ENCODE results near the gene BUB3.

Gene BUB3

DNA sequence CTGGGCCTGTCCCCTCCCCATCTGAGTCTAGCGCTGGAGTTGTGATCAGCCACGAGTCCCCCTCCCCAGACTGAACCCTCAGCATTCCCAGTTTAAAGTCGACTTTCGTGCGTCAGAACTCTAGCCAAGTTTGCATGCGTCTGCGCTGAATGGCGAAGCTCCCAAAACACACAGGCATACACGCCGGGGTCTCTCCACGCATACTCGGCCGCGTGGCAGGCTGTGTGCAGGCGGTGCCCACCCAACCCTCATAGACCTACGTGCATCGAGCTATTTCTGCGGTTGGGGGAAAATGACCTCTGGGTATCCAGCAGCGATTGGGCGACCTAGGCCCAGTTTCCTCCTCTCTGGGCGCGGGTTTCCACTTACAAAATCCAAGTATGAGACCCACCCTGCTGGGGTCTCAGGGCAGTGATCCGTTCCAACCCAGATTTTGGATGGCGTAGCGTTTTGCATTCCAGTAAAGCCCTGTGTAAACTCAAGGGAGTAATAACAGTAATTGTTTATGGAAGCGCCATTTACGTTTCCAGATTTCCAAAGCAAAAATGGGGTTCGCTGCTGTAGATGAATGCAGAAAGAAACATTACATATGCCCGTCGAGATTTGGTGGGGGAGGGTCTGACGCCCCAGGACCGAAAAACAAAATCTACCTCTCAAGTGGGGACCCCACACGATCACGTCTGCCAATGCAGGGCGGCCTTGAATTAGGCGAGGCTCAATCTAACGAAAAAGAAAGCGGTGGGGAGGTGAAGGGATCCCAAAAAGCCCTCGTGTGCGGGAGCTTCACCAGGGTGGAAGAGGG is 20.5 kb upstream of the BUB3 start:
- Histone ChIP-seq H3K18ac (ENCODE audit: low read depth in 1 of 2, low read length in 2 of 2) (no peak overlapping the region), H2BK5ac (ENCODE audit: low read depth, low read length, poor library complexity, severe bottlenecking) (no peak overlapping the region), H4K8ac (ENCODE audit: low read length) (no peak overlapping the region), H3K9ac (ENCODE audit: low read length) (no peak overlapping the region), H3K27me3 (ENCODE audit: control insufficient read depth in 1 of 2, insufficient read depth in 1 of 2, low read length in 2 of 2) (peaks cover 85 to 92% of the 10 kb centered on the region in 2 experiments), H3K79me1 (replicated peaks; ENCODE audit: low read length, poor library complexity, severe bottlenecking) (no peaks in the 10 kb centered on the region), H2BK12ac (ENCODE audit: low read length in 2 of 2) (no peak overlapping the region), H3K14ac (ENCODE audit: low read length in 2 of 2) (no peak overlapping the region), H3K4me2 (ENCODE audit: low read length, poor library complexity, severe bottlenecking) (no peak overlapping the region), H2BK15ac (ENCODE audit: low read depth, poor library complexity, severe bottlenecking) (no peak overlapping the region), H3K9me3 (ENCODE audit: control insufficient read depth, low read length) (no peaks in the 10 kb centered on the region), H4K91ac (ENCODE audit: low read length) (no peak overlapping the region), H2AFZ (ENCODE audit: low read depth, low read length) (no peak overlapping the region), H3K4me1 (ENCODE audit: control insufficient read depth, insufficient read depth, low read depth, low read length) (peaks cover 39% of the 10 kb centered on the region), H3K36me3 (ENCODE audit: control insufficient read depth in 1 of 2, insufficient read depth in 2 of 2, low read depth in 1 of 2, low read length in 2 of 2) (no peaks in the 10 kb centered on the region), H3K4me3 (ENCODE audit: insufficient read depth in 1 of 2, low read depth in 1 of 2, low read length in 2 of 2) (peak overlapping the region in 1 of 2 experiments; percentile 72), H2AK5ac (ENCODE audit: low read length, severe bottlenecking) (no peak overlapping the region), H3K23ac (ENCODE audit: low read length in 2 of 2) (no peak overlapping the region), H3K4ac (ENCODE audit: low read depth in 1 of 2, low read length in 2 of 2) (no peak overlapping the region), H2BK120ac (ENCODE audit: low read depth, low read length) (no peak overlapping the region), H3K27ac (ENCODE audit: low read length, poor library complexity, severe bottlenecking) (no peak overlapping the region)
- WGBS = 2% methylated on average over 40 of the region's 40 CpGs
- no peak for DNase-seq

DNA sequence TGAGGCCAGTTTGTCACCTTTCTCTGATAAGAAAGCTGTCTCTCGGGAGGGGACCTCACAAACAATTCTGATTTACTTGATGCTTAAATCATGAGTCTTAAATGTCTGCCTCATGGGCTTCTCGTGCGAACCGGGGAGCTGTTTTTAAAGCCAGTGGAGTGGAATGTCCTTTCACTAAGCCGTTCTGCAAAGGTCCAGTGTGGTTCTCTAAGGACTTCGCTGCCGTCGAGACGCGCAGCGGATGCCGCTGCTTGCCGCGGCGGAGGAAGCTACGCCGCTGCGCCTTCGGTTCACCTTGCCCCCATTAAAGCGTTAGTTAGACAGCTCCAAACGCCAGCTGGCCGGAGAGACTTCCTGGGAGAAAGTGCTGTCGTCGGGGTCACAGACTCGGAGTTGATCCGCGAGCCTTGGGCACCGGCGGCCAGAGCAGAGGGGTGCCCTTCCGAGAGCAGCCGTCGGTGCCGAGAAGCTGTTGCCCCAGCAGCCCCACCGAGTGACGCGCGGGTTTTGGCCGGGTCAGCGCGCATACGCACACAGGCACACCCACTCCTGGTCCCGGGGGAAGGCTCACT is 19.8 kb upstream of the BUB3 start:
- Histone ChIP-seq H4K91ac (ENCODE audit: low read length) (no peak overlapping the region), H3K4me1 (ENCODE audit: control insufficient read depth, insufficient read depth, low read depth, low read length) (peaks cover 39% of the 10 kb centered on the region), H3K36me3 (ENCODE audit: control insufficient read depth in 1 of 2, insufficient read depth in 2 of 2, low read depth in 1 of 2, low read length in 2 of 2) (no peaks in the 10 kb centered on the region), H3K27ac (ENCODE audit: low read length, poor library complexity, severe bottlenecking) (no peak overlapping the region), H3K4me3 (ENCODE audit: insufficient read depth in 1 of 2, low read depth in 1 of 2, low read length in 2 of 2) (peak overlapping the region in 1 of 2 experiments; percentile 36), H2BK15ac (ENCODE audit: low read depth, poor library complexity, severe bottlenecking) (no peak overlapping the region), H3K79me1 (replicated peaks; ENCODE audit: low read length, poor library complexity, severe bottlenecking) (no peaks in the 10 kb centered on the region), H3K18ac (ENCODE audit: low read depth in 1 of 2, low read length in 2 of 2) (no peak overlapping the region), H2BK12ac (ENCODE audit: low read length in 2 of 2) (no peak overlapping the region), H3K14ac (ENCODE audit: low read length in 2 of 2) (no peak overlapping the region), H3K4ac (ENCODE audit: low read depth in 1 of 2, low read length in 2 of 2) (no peak overlapping the region), H3K9ac (ENCODE audit: low read length) (no peak overlapping the region), H2AFZ (ENCODE audit: low read depth, low read length) (no peak overlapping the region), H2BK120ac (ENCODE audit: low read depth, low read length) (no peak overlapping the region), H3K23ac (ENCODE audit: low read length in 2 of 2) (no peak overlapping the region), H3K27me3 (ENCODE audit: control insufficient read depth in 1 of 2, insufficient read depth in 1 of 2, low read length in 2 of 2) (peaks cover 87 to 93% of the 10 kb centered on the region in 2 experiments), H3K4me2 (ENCODE audit: low read length, poor library complexity, severe bottlenecking) (no peak overlapping the region), H2AK5ac (ENCODE audit: low read length, severe bottlenecking) (no peak overlapping the region), H3K9me3 (ENCODE audit: control insufficient read depth, low read length) (no peaks in the 10 kb centered on the region), H4K8ac (ENCODE audit: low read length) (no peak overlapping the region), H2BK5ac (ENCODE audit: low read depth, low read length, poor library complexity, severe bottlenecking) (no peak overlapping the region)
- 2% methylated on average over 42 of the region's 42 CpGs for WGBS
- peak; percentile 26 for DNase-seq

DNA sequence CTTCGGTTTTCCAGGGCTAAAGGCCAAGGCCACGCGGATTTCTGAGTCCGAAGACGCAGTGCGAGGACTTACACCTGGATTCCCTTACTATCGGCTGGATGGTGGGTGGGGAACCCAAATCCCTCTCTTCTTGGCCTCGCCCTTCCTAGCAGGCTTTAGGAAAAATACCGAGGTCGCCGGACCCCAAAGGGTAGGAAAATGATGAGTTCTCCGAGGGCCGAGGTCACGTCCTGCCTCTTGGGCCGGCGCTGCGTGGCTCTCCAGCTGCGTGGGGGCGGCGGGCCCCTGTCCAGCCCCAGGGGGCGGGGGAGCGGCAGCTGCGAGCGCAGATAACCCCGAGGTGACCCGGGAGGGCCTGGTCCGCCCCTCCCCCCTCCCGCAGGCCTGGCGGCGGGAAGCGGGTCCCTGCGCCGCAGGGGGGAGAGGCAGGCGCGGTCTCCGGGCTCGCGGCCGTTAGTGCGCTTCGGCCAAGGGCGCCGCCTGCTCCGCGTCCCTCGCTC is 19.2 kb upstream of the BUB3 start:
- Histone ChIP-seq H3K27me3 (ENCODE audit: control insufficient read depth in 1 of 2, insufficient read depth in 1 of 2, low read length in 2 of 2) (peaks cover 92 to 93% of the 10 kb centered on the region in 2 experiments), H2AFZ (ENCODE audit: low read depth, low read length) (no peak overlapping the region), H2BK15ac (ENCODE audit: low read depth, poor library complexity, severe bottlenecking) (no peak overlapping the region), H3K79me1 (replicated peaks; ENCODE audit: low read length, poor library complexity, severe bottlenecking) (no peaks in the 10 kb centered on the region), H3K4me1 (ENCODE audit: control insufficient read depth, insufficient read depth, low read depth, low read length) (peaks cover 42% of the 10 kb centered on the region), H2AK5ac (ENCODE audit: low read length, severe bottlenecking) (no peak overlapping the region), H4K91ac (ENCODE audit: low read length) (no peak overlapping the region), H3K18ac (ENCODE audit: low read depth in 1 of 2, low read length in 2 of 2) (no peak overlapping the region), H3K4me2 (ENCODE audit: low read length, poor library complexity, severe bottlenecking) (no peak overlapping the region), H3K14ac (ENCODE audit: low read length in 2 of 2) (no peak overlapping the region), H3K4ac (ENCODE audit: low read depth in 1 of 2, low read length in 2 of 2) (no peak overlapping the region), H3K9ac (ENCODE audit: low read length) (no peak overlapping the region), H3K4me3 (ENCODE audit: insufficient read depth in 1 of 2, low read depth in 1 of 2, low read length in 2 of 2) (no peak overlapping the region), H3K36me3 (ENCODE audit: control insufficient read depth in 1 of 2, insufficient read depth in 2 of 2, low read depth in 1 of 2, low read length in 2 of 2) (peaks cover 0 to under 1% of the 10 kb centered on the region in 2 experiments), H3K9me3 (ENCODE audit: control insufficient read depth, low read length) (no peaks in the 10 kb centered on the region), H2BK120ac (ENCODE audit: low read depth, low read length) (no peak overlapping the region), H3K27ac (ENCODE audit: low read length, poor library complexity, severe bottlenecking) (no peak overlapping the region), H4K8ac (ENCODE audit: low read length) (no peak overlapping the region), H2BK12ac (ENCODE audit: low read length in 2 of 2) (no peak overlapping the region), H3K23ac (ENCODE audit: low read length in 2 of 2) (peak overlapping the region in 1 of 2 experiments; percentile 11), H2BK5ac (ENCODE audit: low read depth, low read length, poor library complexity, severe bottlenecking) (no peak overlapping the region)
- DNase-seq = no peak
- WGBS = under 1% methylated on average over 39 of the region's 46 CpGs

DNA sequence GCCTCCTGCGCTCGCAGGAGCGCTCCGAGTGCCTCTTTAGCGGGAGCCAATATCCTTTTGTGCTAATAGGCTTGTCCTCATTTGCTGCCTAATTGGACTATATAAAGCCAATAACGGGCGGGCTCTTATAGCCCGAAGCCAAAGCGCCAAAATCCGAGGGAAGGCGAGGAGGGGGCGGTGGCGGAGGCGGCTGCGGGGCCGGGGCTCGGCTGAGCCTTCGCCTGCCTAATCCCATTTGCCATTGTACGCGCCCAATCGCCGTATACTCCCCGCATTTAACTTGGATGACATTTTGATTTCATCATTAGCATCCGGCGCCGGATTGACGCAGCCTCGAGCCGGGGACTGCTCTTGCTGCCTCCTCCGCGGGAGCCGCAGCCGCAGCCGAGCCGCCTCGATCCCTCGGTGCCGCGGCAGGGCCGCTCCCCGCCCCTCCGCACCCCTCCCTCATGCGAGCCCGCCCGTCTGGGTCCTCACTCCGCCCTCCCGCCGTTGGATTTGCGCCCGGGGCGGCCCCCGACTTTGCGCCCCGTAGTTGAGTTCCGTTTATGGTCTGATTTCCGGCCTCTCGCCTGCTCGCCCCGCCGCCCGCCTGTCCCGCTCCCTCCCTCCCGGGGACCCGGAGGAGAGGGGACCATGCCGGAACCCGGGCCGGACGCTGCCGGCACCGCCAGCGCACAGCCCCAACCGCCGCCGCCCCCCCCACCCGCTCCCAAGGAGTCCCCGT is 18.6 kb upstream of the BUB3 start, which contains the start of gene HMX3:
HMX3 (plus strand) TSS at position 556 of the 727 bp plus-strand sequence; CDS start at position 637, 81 bp downstream.
- Histone ChIP-seq H3K27me3 (ENCODE audit: control insufficient read depth in 1 of 2, insufficient read depth in 1 of 2, low read length in 2 of 2) (peaks cover 94 to 97% of the 10 kb centered on the region in 2 experiments), H4K91ac (ENCODE audit: low read length) (no peak within 1 kb of the TSS)
- under 1% methylated on average over 52 of the region's 76 CpGs for WGBS

More for the DNA sequence above, 18.6 kb upstream of the BUB3 start, which contains the start of gene HMX3:
- Histone ChIP-seq H3K79me1 (replicated peaks; ENCODE audit: low read length, poor library complexity, severe bottlenecking) (no peaks in the 10 kb centered on the region), H4K8ac (ENCODE audit: low read length) (no peak within 1 kb of the TSS), H2BK5ac (ENCODE audit: low read depth, low read length, poor library complexity, severe bottlenecking) (no peak within 1 kb of the TSS), H2AK5ac (ENCODE audit: low read length, severe bottlenecking) (no peak within 1 kb of the TSS), H2BK120ac (ENCODE audit: low read depth, low read length) (no peak within 1 kb of the TSS), H3K36me3 (ENCODE audit: control insufficient read depth in 1 of 2, insufficient read depth in 2 of 2, low read depth in 1 of 2, low read length in 2 of 2) (peaks cover 0 to 3% of the 10 kb centered on the region in 2 experiments), H3K4me3 (ENCODE audit: insufficient read depth in 1 of 2, low read depth in 1 of 2, low read length in 2 of 2) (peak within 1 kb of the TSS in 1 of 2 experiments; percentile 60), H3K9me3 (ENCODE audit: control insufficient read depth, low read length) (no peaks in the 10 kb centered on the region), H3K14ac (ENCODE audit: low read length in 2 of 2) (no peak within 1 kb of the TSS), H3K23ac (ENCODE audit: low read length in 2 of 2) (peak within 1 kb of the TSS in 1 of 2 experiments; percentile 67), H3K4ac (ENCODE audit: low read depth in 1 of 2, low read length in 2 of 2) (no peak within 1 kb of the TSS), H3K9ac (ENCODE audit: low read length) (no peak within 1 kb of the TSS), H3K27ac (ENCODE audit: low read length, poor library complexity, severe bottlenecking) (no peak within 1 kb of the TSS), H2BK12ac (ENCODE audit: low read length in 2 of 2) (no peak within 1 kb of the TSS), H3K18ac (ENCODE audit: low read depth in 1 of 2, low read length in 2 of 2) (no peak within 1 kb of the TSS), H2AFZ (ENCODE audit: low read depth, low read length) (no peak within 1 kb of the TSS), H3K4me2 (ENCODE audit: low read length, poor library complexity, severe bottlenecking) (peak within 1 kb of the TSS; percentile 30), H2BK15ac (ENCODE audit: low read depth, poor library complexity, severe bottlenecking) (no peak within 1 kb of the TSS), H3K4me1 (ENCODE audit: control insufficient read depth, insufficient read depth, low read depth, low read length) (peaks cover 45% of the 10 kb centered on the region)
- DNase-seq = peak; percentile 36
